Measurements from ENCODE around the gene TAF4. TPM values are rescaled to one million over a fixed set of nuclear protein-coding genes. Genes with fewer than 3 reads are reported as not detected.
A peak's percentile ranks its signal among the peaks of the same experiment; 100 is the strongest.

TAF4 gene
- total RNA-seq, 1 experiment from 2014 or later = 94.9 TPM

- DNase-seq = peak in 1 of 2 experiments; percentile 53
- H3K27me3 Mint-ChIP-seq (ENCODE audit: insufficient read depth, unreplicated experiment) = no peaks in the 10 kb centered on the region
- Histone ChIP-seq H3K9me3 (no peaks in the 10 kb centered on the region), H3K36me3 (ENCODE audit: control insufficient read depth, insufficient read depth, low read length) (peaks cover 2% of the 10 kb centered on the region; the same call in 1 of the 2 replicates), H3K4me1 (no peaks in the 10 kb centered on the region), H3K4me3 (ENCODE audit: low read depth, low read length) (no peak overlapping the region), H3K27me3 (replicated peaks; ENCODE audit: control insufficient read depth, insufficient read depth, low read length) (no peaks in the 10 kb centered on the region)
- no peaks in the 10 kb centered on the region for H3K4me1 Mint-ChIP-seq (ENCODE audit: low read depth, unreplicated experiment)
- POLR2A ChIA-PET = no interaction called here
- peaks cover 18% of the 10 kb centered on the region for H3K36me3 Mint-ChIP-seq (ENCODE audit: insufficient read depth, unreplicated experiment)
- H3K4me3 Mint-ChIP-seq (ENCODE audit: unreplicated experiment) = no peak overlapping the region
- intact Hi-C loops (cut with micrococcal nuclease; ENCODE audit: unreplicated experiment) = no loop called here
- H3K9me3 Mint-ChIP-seq (ENCODE audit: unreplicated experiment) = no peaks in the 10 kb centered on the region
- TF ChIP-seq, protein P1, sequence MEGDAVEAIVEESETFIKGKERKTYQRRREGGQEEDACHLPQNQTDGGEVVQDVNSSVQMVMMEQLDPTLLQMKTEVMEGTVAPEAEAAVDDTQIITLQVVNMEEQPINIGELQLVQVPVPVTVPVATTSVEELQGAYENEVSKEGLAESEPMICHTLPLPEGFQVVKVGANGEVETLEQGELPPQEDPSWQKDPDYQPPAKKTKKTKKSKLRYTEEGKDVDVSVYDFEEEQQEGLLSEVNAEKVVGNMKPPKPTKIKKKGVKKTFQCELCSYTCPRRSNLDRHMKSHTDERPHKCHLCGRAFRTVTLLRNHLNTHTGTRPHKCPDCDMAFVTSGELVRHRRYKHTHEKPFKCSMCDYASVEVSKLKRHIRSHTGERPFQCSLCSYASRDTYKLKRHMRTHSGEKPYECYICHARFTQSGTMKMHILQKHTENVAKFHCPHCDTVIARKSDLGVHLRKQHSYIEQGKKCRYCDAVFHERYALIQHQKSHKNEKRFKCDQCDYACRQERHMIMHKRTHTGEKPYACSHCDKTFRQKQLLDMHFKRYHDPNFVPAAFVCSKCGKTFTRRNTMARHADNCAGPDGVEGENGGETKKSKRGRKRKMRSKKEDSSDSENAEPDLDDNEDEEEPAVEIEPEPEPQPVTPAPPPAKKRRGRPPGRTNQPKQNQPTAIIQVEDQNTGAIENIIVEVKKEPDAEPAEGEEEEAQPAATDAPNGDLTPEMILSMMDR (IDR thresholded peaks at IDR 0.05; ENCODE audit: insufficient read depth in 1 of 2, low read depth in 1 of 2, low read length in 1 of 2, severe bottlenecking in 1 of 2, unreplicated experiment in 1 of 2) = no peak
- CTCF ChIA-PET = no interaction called here
- H3K27ac Mint-ChIP-seq (ENCODE audit: unreplicated experiment) = no peak overlapping the region
- BruUV-seq (replicated peaks) = no TSS peak
Measured at GRCh38 chr20:62051144-62051543, 14.5 kb downstream of the TAF4 start.

DNA sequence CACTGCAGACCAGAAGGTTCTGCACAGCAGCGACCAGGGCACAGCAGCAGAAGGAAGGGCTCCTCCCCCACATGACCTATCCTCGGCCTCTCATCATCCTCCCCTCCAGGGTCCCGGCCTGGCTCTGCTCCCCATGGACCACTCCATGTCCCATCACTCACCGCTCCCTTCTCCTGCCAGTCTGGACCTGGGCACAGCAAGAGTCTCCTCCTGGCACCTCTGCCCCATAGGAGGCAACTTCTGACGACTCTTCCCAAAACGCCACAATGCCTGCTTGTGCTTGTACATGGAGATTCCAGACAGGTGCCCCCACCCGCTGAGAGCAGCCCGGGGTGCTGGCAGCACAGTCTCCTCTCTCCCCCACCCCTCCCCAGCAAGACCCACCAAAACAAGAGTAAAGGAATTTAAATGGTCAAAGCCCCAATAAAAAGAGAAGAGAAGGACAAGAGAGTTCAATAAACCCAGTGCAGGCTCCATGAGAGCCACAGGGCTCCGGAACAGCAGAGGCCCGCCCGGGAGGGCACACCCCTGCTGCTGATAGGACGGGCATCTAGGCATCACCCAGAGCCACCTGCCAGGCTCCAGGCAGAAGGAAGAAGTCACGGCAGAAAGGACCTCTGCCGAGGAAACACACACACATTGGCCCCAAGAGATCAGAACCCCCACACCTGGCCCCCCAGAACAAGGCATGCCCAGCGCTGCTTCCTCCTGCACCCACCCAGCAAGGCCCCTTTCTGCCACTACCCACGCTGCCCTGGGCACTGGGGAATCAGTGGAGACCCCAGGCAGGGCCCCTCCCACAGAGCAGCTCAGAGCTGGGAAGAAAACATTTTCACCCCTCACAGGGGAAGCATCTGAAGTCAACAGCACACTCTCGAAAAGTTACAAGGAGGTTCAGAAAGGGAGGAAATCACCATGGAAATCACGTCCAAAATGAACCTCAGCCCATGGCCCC is 15.2 kb downstream of the TAF4 start:
- ChIA-PET CTCF (no interaction called here), POLR2A (no interaction called here)
- DNase-seq = peak in 1 of 2 experiments; percentile 43
- TF ChIP-seq, protein P1 (IDR thresholded peaks at IDR 0.05; ENCODE audit: insufficient read depth in 1 of 2, low read depth in 1 of 2, low read length in 1 of 2, severe bottlenecking in 1 of 2, unreplicated experiment in 1 of 2) = no peak
- Mint-ChIP-seq H3K9me3 (ENCODE audit: unreplicated experiment) (no peaks in the 10 kb centered on the region), H3K4me3 (ENCODE audit: unreplicated experiment) (no peak overlapping the region), H3K27ac (ENCODE audit: unreplicated experiment) (no peak overlapping the region), H3K36me3 (ENCODE audit: insufficient read depth, unreplicated experiment) (peaks cover 15% of the 10 kb centered on the region), H3K4me1 (ENCODE audit: low read depth, unreplicated experiment) (no peaks in the 10 kb centered on the region), H3K27me3 (ENCODE audit: insufficient read depth, unreplicated experiment) (no peaks in the 10 kb centered on the region)
- H3K4me1 ChIP-seq = no peaks in the 10 kb centered on the region
- no peaks in the 10 kb centered on the region for H3K36me3 ChIP-seq (ENCODE audit: control insufficient read depth, insufficient read depth, low read length)
- no TSS peak for BruUV-seq (replicated peaks)
- H3K4me3 ChIP-seq (ENCODE audit: low read depth, low read length) = no peak overlapping the region
- H3K9me3 ChIP-seq = no peaks in the 10 kb centered on the region
- intact Hi-C loops (cut with micrococcal nuclease; ENCODE audit: unreplicated experiment) = no loop called here
- no peaks in the 10 kb centered on the region for H3K27me3 ChIP-seq (replicated peaks; ENCODE audit: control insufficient read depth, insufficient read depth, low read length)

DNA sequence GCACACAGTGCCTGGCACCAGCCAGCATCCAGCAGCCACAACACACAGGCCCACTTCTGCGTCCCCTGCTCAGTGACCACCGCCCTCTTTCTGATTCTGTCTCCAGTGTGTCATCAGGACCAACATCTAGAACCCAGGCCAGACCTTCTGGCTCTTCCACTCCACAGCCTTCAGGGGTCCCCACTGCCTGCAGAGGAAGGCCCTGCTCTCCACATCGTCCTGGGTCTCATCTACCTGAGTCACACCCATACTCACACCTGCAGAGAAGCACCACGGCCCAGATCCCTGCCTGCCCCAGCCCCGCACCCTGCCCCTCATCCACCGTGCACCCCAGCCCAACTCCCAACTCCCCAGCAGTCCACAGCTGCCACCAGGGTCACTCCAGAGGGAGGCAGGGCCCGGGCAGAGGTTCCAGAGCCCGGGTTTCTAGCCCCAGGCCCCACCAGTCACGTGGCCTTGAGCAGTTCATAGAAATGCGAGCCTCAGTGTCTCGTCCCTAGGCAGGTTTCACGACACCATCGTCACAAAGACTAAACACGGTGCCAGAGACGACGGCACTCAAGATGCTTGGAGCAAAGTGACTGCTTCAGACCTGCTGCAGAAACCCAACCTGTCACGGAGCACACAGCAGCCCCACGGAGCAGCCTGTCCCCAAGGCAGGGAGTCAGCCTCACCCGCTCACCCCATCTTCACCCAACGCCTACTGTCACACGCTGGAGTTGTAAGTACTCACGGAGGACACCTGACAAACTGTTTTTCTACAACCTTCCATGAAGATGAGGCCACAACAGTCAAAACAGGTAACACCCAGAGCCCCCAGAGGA is 16.1 kb downstream of the TAF4 start:
- H3K36me3 ChIP-seq (ENCODE audit: control insufficient read depth, insufficient read depth, low read length) = no peaks in the 10 kb centered on the region
- no peak for DNase-seq
- no peaks in the 10 kb centered on the region for H3K9me3 Mint-ChIP-seq (ENCODE audit: unreplicated experiment)
- no peak overlapping the region for H3K4me3 Mint-ChIP-seq (ENCODE audit: unreplicated experiment)
- H3K4me3 ChIP-seq (ENCODE audit: low read depth, low read length) = no peak overlapping the region
- peaks cover 4% of the 10 kb centered on the region for H3K4me1 Mint-ChIP-seq (ENCODE audit: low read depth, unreplicated experiment)
- H3K4me1 ChIP-seq = no peaks in the 10 kb centered on the region
- no peak overlapping the region for H3K27ac Mint-ChIP-seq (ENCODE audit: unreplicated experiment)
- intact Hi-C loops (cut with micrococcal nuclease; ENCODE audit: unreplicated experiment) = no loop called here
- no peaks in the 10 kb centered on the region for H3K27me3 Mint-ChIP-seq (ENCODE audit: insufficient read depth, unreplicated experiment)
- H3K27me3 ChIP-seq (replicated peaks; ENCODE audit: control insufficient read depth, insufficient read depth, low read length) = no peaks in the 10 kb centered on the region
- peaks cover 15% of the 10 kb centered on the region for H3K36me3 Mint-ChIP-seq (ENCODE audit: insufficient read depth, unreplicated experiment)
- BruUV-seq (replicated peaks) = no TSS peak
- ChIA-PET POLR2A (no interaction called here), CTCF (interaction anchor here (0.6 kb wide), 1 partner anchor 16 kb away, joined by 10 read pairs; no protein-coding TSS in a partner anchor)
- no peaks in the 10 kb centered on the region for H3K9me3 ChIP-seq
- TF ChIP-seq, protein P1 (IDR thresholded peaks at IDR 0.05; ENCODE audit: insufficient read depth in 1 of 2, low read depth in 1 of 2, low read length in 1 of 2, severe bottlenecking in 1 of 2, unreplicated experiment in 1 of 2) = no peak
